GM19397 (cell line): ENCODE measurements around the gene MBD2.
"Not testable (repeated sequence)": the region's sequence is repeated elsewhere in the genome, so short reads cannot be mapped to it uniquely, and the experiment has no call there.

Experiments
- ATAC-seq: cut with Tn5 transposase; IDR thresholded peaks from one replicate; pipeline ENCODE4 v1.9.1; 2021; ENCODE audit warnings: mild to moderate bottlenecking, moderate library complexity; ENCODE audit not compliant: unreplicated experiment

Gene MBD2

DNA sequence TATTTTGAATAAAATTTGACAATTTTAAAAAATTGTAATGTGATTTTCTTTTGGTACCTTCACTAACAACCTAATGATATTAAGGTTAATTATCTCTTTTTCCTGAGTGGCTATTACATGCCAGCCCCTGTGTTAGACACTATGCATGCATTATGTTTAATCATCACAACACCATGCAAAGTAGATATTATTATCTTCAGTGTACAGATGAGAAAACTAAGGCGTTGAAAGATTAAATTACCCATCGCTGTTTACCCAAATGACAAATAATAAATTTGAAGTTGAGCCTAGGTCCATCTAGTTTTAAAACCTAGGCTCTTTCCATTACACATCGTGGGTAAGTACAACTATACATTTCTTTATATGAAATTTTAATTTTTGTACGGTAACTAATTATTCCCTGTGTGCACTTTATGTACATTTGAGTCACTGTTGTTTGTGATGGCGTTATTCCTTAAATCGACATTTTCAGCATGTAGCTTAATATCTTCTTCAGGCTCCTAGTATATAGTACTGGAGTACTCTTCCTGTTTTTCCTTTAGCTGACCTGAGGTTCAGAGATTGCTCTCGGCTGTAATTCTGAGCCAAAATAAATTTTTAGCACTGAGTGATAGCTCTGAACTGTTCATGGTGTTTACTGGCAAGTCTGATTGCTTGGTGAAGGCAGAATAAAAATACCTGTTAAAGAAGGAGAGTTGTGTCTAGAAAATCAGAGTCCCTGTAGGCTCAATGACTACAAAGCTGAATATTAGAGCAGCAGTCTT, 13.9 kb upstream of the MBD2 start:
- no peak for ATAC-seq

DNA sequence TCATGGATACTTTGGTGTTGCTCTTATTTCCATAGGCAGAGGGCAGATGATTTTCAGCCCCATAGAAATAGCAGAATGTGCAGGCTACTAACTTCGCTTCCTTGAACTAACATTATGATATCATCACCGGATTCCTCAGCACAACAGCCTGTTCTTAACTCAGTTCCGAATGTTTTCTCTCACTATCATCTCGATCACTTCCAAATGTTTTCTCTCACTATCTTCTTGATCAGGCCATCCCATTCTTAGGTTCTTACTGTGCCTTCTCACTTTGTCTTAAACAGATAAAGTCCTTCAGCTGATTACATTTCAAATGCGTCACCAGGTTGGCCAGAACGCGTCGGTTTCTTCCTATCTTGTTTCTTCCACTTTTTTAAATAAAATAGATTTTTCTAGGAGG, 11.4 kb upstream of the MBD2 start:
- no peak for ATAC-seq

DNA sequence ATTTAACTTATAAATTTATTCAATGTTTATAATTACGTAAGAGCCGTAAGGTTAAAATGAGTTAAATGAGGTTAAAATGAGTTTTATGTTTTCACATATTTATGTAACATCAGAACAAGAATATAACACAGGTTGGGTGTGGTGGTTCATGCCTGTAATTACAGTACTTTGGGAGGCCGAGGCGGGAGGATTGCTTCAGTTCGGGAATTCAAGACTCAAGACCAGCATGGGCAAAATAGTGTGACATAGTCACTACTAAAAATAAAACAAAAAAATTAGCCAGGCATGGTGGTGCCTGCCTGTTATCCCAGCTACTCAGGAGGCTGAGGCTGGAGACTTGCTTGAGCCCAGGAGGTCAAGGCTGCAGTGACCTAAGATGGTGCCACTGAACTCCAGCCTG, 9.3 kb upstream of the MBD2 start:
- ATAC-seq = no peak

DNA sequence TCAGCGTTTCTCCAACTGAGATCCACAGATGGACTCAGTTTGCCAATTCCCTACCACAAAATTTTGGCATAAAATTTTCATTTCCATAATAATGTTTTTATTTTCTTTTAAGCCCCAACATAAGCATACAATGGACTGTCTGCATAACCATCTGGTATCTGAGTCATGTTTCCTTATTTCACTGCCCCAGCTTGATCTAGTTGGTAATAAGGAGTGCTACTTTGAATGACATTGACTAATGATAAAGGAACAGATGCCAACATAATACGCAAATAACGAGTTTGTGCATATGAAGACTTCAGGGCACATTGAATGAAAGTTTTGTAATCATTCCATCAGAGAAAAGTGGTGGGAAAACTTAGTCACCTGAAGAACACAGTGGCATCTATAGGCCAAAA, 8.8 kb upstream of the MBD2 start:
- ATAC-seq = no peak

DNA sequence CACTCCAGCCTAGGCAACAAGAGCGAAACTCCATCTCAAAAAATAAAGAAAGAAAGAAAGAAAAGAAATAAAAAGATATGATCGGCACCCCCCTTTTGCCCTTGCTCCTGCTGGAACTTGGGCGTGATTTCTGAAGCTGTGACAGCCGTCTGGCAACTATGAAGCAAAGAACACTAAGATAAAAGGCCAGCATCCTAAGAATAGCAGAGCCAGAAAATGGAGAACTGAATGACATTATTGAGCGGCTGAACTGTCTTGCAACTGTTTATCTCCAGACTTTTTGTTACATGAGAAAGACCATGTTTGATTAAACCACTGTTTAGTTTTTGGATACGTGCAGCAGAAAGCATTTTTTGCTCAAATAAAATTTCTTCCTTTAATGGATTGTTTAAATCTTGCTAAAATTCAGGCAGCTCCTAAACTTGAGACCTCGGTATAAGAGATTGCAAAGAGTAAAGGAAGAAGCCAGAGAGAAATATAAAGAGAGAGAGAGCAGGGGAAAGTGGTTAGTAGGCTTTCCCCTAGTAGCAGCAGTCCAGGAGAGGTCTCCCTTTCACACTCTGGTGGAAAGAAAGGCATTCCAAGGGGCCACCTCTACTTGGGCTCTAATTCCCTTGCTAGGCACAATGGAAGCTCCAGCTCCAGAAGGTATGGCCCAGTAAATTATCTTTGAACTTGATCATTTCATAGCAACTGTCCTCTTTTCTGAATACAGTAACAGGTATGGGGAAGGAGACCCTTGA, 8.2 kb upstream of the MBD2 start:
- no peak for ATAC-seq

DNA sequence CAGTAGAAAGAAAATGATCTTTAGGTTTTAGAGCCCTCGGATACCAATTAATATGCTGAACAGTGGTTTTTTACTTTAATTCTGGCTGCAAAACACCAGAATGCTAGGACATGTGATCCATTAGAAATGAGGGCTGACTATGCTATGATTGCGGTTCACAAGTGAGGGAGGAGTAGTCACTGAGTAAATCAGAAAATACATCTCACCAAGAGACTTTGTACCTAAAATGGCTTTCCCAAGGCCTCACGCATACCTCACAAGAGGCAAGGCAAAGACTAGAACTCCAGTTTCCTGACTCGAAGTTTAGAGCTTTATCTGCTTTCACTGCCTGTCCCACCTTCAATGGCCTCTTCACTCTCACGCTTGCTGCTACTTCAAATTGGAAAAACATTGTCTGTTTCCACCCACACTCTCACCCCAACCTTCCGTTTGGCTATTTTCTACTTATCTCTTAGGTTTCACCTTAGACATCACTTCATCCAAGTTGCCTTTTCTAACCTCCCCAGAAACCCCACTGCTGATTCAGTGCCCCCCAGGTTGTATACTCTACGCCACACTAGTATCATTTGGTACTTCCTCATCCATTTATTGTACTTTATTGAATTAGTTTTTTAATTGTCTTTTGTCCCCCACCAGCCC, 5.1 kb upstream of the MBD2 start:
- ATAC-seq = no peak

DNA sequence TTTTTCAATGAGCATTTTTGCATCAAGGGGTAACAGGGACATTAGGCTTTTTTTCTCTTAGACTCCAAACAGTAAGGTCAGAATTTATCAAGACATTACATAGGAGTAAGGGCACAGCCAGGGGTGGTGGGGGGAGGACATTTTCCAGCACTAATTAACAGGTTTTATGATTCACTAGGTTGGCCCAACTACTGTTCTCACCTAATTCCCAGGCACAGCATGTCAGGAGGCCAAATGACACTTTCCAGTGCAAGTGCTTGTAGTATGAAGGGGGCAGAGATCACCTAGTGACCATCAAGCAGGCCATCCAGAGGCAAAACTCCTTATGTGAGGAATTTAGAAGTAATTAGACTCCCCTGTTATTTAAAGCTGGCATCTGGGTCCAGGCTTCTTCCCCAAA, 3.9 kb upstream of the MBD2 start:
- ATAC-seq = no peak

DNA sequence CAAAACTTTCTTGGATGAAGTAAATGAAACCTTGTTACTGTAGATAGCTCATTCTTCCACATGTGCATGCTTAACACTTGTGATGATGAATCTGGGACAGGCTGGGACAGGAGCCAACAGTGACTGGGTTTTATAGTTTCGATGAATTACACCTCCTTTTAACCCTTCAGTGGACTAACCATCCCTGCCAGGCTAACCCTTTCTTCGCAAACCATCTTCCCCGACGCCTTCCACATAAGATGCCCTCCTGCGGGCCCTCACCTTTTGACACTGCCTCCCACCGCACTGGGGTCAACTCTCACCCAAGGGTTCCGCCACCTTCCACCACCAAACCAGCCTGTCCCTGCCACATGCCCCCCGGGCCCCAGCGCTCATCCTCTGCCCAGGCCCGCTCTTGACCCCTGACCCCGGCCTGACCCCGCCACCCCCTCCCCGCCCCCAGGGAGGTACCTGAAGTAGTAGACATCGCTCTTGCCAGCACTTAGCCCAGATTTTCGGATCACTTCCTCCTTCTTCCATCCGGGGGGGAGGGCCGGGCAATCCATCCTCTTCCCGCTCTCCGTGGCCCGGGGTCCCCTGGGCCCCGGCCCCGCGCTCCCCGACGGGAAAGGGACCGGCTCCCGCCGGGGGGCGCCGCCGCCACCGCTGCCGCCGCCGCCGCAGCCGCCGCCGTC, 764 bp downstream of the MBD2 start:
- ATAC-seq = peak; percentile 8

DNA sequence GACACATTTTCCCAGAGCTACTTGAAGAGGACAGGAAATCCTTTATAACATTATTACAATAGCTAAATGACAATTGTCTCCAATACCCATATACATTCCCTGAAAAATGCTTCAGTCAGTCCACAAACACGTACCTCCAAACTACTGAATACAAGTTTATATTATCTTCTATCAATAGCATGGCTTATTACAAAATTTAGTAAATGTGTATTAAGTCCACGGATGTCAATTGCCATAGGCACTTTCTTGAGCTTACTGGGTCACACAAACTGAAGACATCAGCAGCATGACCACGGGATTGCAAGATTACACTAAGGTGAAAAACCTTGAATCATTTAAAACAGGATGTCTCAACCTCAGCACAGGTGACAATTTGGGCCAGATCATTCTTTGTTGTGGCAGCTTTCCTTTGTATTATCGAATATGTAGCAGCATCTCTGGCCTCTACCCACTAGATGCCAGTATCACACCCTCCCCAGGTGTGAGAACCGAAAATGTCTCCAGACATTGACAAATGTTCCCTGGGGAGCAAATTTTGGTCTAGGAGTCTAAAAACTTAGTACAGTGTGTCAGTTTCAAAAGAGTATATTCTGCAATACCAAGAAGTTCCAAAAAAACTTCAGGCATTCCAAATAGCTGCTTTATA, 1.4 kb downstream of the MBD2 start:
- ATAC-seq = peak; percentile 31

DNA sequence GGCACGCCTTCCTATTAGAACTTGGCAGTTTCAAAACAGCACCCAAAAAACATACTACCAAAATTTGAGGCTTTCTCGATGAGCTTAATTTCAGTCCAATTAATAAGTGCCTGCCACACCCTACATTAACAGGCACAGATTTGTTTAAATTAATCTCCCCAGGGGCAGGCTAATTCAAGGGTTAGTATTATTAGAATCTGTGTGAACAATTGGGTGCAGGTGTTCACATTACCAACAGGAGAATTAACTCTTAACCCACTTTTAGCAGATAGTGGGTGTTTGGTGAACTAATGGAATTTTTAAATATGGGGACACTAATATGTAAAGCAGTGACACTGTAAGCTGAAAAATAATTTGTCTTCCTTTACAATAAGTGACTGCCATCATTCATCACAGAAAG, 4.1 kb downstream of the MBD2 start:
- ATAC-seq = no peak

DNA sequence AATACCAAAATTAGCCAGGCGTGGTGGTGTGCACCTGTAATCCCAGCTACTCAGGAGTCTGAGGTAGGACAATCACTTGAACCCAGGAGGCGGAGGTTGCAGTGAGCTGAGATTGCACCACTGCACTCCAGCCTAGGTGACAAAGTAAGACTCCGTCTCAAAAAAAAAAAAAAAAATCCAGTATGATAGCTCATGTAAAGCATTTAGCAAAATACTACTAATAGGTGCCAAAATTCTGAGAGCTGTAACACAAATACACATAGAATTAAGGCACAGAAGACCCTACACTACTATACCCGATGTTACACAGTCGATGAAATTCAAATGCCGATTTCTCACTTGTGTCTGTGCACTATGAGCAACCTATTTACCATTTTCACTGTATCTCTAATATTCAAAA, 5.7 kb downstream of the MBD2 start:
- ATAC-seq = not testable (repeated sequence)

DNA sequence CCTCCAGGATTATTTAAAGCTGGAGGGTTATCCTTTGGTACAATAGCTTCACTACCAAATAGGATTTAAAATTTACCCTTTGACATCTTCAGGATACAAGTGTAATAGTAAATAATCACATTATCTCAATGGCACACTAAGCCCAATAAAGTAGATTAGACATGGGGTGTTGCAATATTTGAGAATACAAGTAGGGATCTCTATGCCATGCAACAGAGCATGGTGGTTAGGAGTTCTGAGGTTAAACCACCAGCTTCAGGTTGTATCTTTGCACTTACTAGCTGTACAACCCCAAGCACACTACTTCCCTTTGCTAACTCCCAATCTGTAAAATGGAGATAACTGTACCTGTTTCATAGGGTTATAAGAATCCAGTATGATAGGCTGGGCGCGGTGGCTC, 6.2 kb downstream of the MBD2 start:
- ATAC-seq = no peak

DNA sequence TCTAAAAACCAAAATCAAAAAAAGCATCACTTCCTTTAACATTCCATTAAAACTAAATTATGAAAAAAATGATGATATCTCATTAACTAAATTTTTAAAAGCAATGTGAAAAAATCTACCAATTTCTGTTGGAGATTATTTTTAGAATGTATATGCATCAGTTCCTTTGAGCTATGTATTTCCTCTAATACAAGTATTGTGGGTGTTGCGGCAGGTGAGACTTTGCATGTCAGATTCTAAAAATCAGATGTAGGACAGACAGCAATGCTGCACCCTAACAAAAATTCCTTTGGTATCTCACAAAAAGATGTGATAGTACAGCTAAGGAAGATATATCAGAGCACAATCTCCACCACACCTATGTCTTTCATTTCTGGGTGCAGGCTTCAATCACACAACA, 6.8 kb downstream of the MBD2 start:
- ATAC-seq = peak; percentile 42

DNA sequence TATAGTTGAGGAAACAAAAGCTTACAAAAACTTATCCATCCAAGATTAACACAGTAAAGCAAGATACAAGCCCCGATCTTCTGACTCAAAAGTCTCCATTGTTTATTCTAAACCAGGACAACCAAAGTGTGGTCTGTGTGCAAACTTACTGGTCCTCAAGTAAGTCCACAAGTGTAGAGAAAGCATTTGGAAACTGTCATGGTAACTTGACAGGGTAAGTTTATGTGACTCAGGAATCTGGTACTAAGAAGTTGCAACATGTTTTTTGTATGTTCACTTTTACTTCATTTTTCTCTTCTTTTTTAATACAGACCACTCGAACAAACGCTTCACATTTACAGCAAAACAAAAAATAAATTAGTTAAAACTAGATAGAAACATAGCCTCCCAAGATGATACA, 9.4 kb downstream of the MBD2 start:
- no peak for ATAC-seq

DNA sequence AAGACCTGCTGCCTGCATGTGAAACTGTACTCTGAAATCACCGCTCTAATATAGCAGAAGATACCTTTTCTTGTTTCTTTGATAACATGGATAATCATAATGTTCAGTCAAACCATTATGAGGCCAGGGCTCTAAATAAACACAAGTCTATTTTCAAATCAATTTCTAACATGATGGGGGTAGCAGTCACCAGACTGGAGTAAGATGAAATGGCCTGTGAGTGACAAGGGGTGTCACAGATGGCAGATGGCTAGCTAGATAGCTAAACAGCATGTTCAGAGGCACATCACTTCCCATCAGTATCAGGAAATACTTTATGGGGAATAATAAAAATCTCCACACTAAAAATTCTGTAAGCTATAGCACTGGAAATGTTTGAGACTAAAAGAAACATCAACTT, 14.0 kb downstream of the MBD2 start:
- peak; percentile 24 for ATAC-seq

DNA sequence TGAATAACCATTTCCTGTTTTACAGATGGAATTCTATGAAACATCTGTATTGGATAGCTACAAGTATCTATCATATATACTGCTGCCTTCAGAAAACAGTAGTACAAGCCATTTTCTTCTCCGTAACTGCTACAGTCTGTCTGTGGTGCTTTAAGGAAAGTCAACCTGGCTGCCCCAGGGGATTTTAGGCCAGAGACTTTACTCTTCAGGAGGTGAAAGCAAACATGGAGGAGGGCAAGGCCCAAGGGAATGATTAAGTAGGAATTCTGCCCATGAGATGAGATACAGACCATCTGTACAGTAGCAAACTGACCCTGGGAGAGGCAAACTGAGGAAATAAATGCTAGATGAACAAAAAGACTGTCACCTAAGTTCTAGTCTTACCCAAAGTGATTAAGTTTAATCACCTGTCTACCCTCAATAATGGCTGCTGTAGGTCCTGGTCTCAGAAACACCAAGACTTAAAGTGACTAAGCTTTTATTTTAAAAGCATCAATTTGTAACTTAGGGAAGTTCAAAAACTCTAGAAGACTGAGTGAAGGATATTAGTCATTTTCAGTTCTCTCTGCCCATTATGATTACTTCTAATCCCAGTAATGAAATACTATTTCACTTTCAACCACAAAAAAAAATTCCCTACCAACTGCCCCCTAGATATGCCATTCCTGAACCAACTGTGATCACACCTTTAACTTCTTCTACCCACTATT, 14.8 kb downstream of the MBD2 start:
- peak; percentile 70 for ATAC-seq

DNA sequence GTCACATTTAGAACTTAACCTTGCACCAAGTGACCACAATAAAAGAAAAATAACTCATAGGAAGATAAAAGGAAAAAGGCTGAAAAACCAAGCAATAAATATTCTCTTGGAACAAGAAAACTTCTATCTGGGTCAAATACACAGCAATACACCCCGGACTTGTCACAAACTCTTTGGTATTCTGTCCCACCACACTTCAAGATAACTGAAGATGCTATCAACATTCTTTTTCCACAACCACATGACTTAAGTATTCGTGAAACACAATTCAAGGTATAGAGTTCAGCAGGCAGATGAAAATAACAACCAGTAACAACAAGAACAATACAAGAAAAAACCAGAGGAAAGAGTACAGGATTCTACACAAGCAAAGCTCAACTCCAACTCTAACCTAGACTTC, 18.0 kb downstream of the MBD2 start:
- ATAC-seq = no peak

DNA sequence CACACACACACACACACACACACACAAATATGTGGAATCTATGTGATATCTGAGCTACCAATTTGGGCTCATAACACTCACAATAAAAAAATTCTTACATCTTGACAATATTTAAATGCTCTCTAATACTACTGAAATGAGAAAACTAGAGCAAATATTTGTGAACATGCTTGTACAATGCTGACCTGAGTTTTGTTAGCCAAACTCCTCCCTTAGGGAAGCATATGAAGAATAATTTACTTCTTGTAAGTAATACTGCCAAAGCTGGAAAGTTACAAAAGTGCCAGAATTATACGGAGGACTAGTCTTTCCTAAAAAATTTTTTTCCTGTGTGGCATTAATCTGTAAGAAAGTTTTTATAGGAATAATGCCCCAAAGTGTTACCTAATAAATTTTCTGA, 18.5 kb downstream of the MBD2 start:
- no peak for ATAC-seq

DNA sequence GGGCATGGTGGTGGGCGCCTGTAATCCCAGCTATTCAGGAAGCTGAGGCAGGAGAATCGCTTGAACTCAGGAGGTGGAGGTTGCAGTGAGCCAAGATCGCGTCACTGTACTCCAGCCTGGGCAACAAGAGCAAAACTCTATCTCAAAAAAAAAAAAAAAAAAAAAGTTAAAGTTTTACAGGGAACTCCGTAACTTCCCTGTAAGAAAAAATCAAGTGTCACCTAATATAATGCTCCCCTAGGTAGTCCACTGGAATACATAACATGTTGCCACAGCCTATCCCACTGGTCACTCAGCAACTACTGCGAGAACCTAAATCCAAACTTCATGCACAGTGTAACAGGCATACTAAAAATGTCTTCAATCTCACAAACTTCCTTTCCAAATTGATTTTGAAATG, 19.0 kb downstream of the MBD2 start:
- ATAC-seq = not testable (repeated sequence)

DNA sequence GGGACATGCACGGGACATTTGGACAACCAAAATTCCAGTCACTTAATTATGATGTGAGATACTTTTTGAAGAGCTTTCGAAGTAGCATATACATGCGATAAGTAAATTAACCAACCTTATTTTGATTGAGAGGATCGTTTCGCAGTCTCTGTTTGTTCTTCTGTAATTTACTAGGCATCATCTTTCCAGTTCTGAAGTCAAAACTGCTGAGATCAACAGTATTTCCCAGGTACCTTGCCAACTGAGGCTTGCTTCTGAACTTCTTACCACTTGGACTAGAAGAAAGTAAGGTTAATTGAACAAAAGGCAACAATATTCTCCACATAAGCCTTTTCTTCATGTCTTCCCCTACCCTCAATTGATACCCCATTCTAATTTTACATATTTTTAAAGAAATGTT, 19.6 kb downstream of the MBD2 start:
- no peak for ATAC-seq
